MM.1S (cell line): ENCODE results near the gene PAFAH1B1.

ENCODE experiments used
- DNase-seq: peaks from one replicate; pipeline ENCODE4 v3.0.0-alpha.2; 2015
- H2AFZ ChIP-seq: fragments of 300-600 bp; sonication (generic); 2 replicates; pipeline ENCODE4 v1.6.0; 2016; ENCODE audit warnings: antibody characterized with exemption, low read length
- H3F3A ChIP-seq: fragments of 300-600 bp; sonication (generic); 2 replicates; pipeline ENCODE4 v1.6.1; 2016; ENCODE audit warnings: mild to moderate bottlenecking, antibody characterized with exemption, low read length, moderate library complexity, mixed read lengths; ENCODE audit not compliant: insufficient read depth
- H3K27ac ChIP-seq: fragments of 300-600 bp; sonication (generic); 2 replicates; pipeline ENCODE4 v1.5.1; 2016; ENCODE audit warnings: mild to moderate bottlenecking, low read length
- H3K27me3 ChIP-seq: fragments of 300-600 bp; sonication (generic); replicated peaks from 2 replicates; pipeline ENCODE4 v1.6.0; 2016; ENCODE audit warnings: low read length; ENCODE audit not compliant: insufficient read depth
- H3K36me3 ChIP-seq: fragments of 300-600 bp; sonication (generic); replicated peaks from 2 replicates; pipeline ENCODE4 v1.6.1; 2016; ENCODE audit warnings: mild to moderate bottlenecking, low read length, mixed read lengths; ENCODE audit not compliant: insufficient read depth
- H3K4me1 ChIP-seq: fragments of 300-600 bp; sonication (generic); 2 replicates; pipeline ENCODE4 v1.6.1; 2016; ENCODE audit warnings: low read length, mixed read lengths
- H3K4me2 ChIP-seq: fragments of 300-600 bp; sonication (generic); 2 replicates; pipeline ENCODE4 v1.6.0; 2016; ENCODE audit warnings: low read depth, low read length
- H3K4me3 ChIP-seq: fragments of 300-600 bp; sonication (generic); 2 replicates; pipeline ENCODE4 v1.5.1; 2016; ENCODE audit warnings: low read length, mixed read lengths
- H3K79me2 ChIP-seq: fragments of 300-600 bp; sonication (generic); 2 replicates; pipeline ENCODE4 v1.6.1; 2016; ENCODE audit warnings: mixed run types, low read length, mixed read lengths
- H3K9ac ChIP-seq: fragments of 300-600 bp; sonication (generic); 2 replicates; pipeline ENCODE4 v1.6.1; 2016; ENCODE audit warnings: low read length, mixed read lengths
- H3K9me2 ChIP-seq: fragments of 300-600 bp; sonication (generic); replicated peaks from 2 replicates; pipeline ENCODE4 v1.6.1; 2016; ENCODE audit warnings: mild to moderate bottlenecking, low read length, mixed read lengths; ENCODE audit not compliant: insufficient read depth
- H3K9me3 ChIP-seq: fragments of 300-600 bp; sonication (generic); replicated peaks from 2 replicates; pipeline ENCODE4 v1.6.1; 2016; ENCODE audit warnings: mild to moderate bottlenecking, low read length, mixed read lengths; ENCODE audit not compliant: insufficient read depth
- H4K20me1 ChIP-seq: fragments of 300-600 bp; sonication (generic); 2 replicates; pipeline ENCODE4 v1.6.1; 2016; ENCODE audit warnings: mild to moderate bottlenecking, low read length, moderate library complexity, mixed read lengths; ENCODE audit not compliant: insufficient read depth
- CTCF ChIP-seq: fragments of 300-600 bp; sonication (generic); IDR thresholded peaks from 2 replicates; pipeline ENCODE4 v1.5.1; 2016; ENCODE audit warnings: antibody characterized with exemption, low read length, mixed read lengths
- EZH2 ChIP-seq: fragments of 300-600 bp; sonication (generic); optimal IDR thresholded peaks from 2 replicates; pipeline ENCODE3; 2017; ENCODE audit warnings: low read depth, mild to moderate bottlenecking, antibody characterized with exemption, low read length, mixed read lengths
- EZH2phosphoT487 ChIP-seq: fragments of 300-600 bp; sonication (generic); IDR thresholded peaks from 2 replicates; pipeline ENCODE4 v1.6.1; 2018; ENCODE audit warnings: antibody characterized with exemption, low read length

The PAFAH1B1 gene

GRCh38 chr17:2682176-2682938 lies 88.9 kb downstream of the PAFAH1B1 start:
- Histone ChIP-seq H3K4me3 (no peak overlapping the region), H3K36me3 (peaks cover 13% of the 10 kb centered on the region), H4K20me1 (no peaks in the 10 kb centered on the region), H3K9ac (no peak overlapping the region), H3K79me2 (peaks cover 5% of the 10 kb centered on the region; the same call in 1 of the 2 replicates), H3K4me1 (no peaks in the 10 kb centered on the region), H2AFZ (no peak overlapping the region), H3K4me2 (no peak overlapping the region), H3K9me3 (no peaks in the 10 kb centered on the region), H3F3A (peaks cover 18% of the 10 kb centered on the region; the same call in 1 of the 2 replicates), H3K27ac (no peak overlapping the region), H3K9me2 (no peaks in the 10 kb centered on the region), H3K27me3 (no peaks in the 10 kb centered on the region)
- TF ChIP-seq EZH2phosphoT487 (no peak), EZH2 (no peak), CTCF (no peak)
- DNase-seq = no peak

- Histone ChIP-seq H3K9me2 (no peaks in the 10 kb centered on the region), H2AFZ (no peak overlapping the region), H3K36me3 (peaks cover 12% of the 10 kb centered on the region), H3K27me3 (no peaks in the 10 kb centered on the region), H3K79me2 (no peaks in the 10 kb centered on the region; the same call in 1 of the 2 replicates), H3K4me1 (no peaks in the 10 kb centered on the region), H3K4me3 (no peak overlapping the region), H3F3A (peaks cover 25% of the 10 kb centered on the region), H3K4me2 (no peak overlapping the region), H3K9me3 (no peaks in the 10 kb centered on the region), H3K27ac (no peak overlapping the region), H4K20me1 (no peaks in the 10 kb centered on the region), H3K9ac (no peak overlapping the region)
- TF ChIP-seq EZH2 = no peak
- no peak for TF ChIP-seq EZH2phosphoT487
- TF ChIP-seq CTCF = no peak
- DNase-seq = no peak
These were observed 90.5 kb downstream of the PAFAH1B1 start for GRCh38 chr17:2683912-2684311.

- Histone ChIP-seq H3K9me2 (no peaks in the 10 kb centered on the region), H3K36me3 (peaks cover 12% of the 10 kb centered on the region), H3K9ac (no peak overlapping the region), H3F3A (peaks cover 25% of the 10 kb centered on the region), H4K20me1 (no peaks in the 10 kb centered on the region), H3K79me2 (no peaks in the 10 kb centered on the region; the same call in 1 of the 2 replicates), H2AFZ (no peak overlapping the region), H3K4me1 (no peaks in the 10 kb centered on the region), H3K4me3 (no peak overlapping the region), H3K4me2 (no peak overlapping the region), H3K27me3 (no peaks in the 10 kb centered on the region), H3K27ac (no peak overlapping the region), H3K9me3 (no peaks in the 10 kb centered on the region)
- TF ChIP-seq CTCF (no peak), EZH2 (no peak)
- no peak for DNase-seq
These were observed 91.1 kb downstream of the PAFAH1B1 start for GRCh38 chr17:2684549-2684948.
